Tibial artery (tissue), 4 donors: ENCODE data around the gene TEX48.

Experiments used
- DNase-seq, 2 donors: peaks; one replicate each; pipeline ENCODE4 v3.0.0-alpha.2; 2019
- H3K27ac ChIP-seq, 2 donors: fragments of 200-600 bp; sonication (generic) in 1 of 2; 1 replicate in 1 of 2; 2 replicates in 1 of 2; pipeline ENCODE4 v1.5.1; 2018 to 2019; ENCODE audit warnings: mild to moderate bottlenecking in 1 of 2
- H3K27me3 ChIP-seq, 2 donors: fragments of 200-600 bp; sonication (generic) in 1 of 2; one replicate each; pipeline versions ENCODE4 v1.5.1 to v1.6.0; 2016 to 2019
- H3K36me3 ChIP-seq, 3 donors: fragments of 200-600 bp; sonication (generic) in 2 of 3; one replicate each; pipeline ENCODE4 v1.5.1; 2016 to 2019; ENCODE audit warnings: mild to moderate bottlenecking in 2 of 3
- H3K4me1 ChIP-seq, 4 donors: fragments of 200-600 bp; sonication (generic) in 2 of 4; 1 replicate in 3 of 4; 2 replicates in 1 of 4; pipeline ENCODE4 v1.5.1; 2016 to 2019
- H3K4me3 ChIP-seq, 2 donors: fragments of 200-600 bp; sonication (generic) in 1 of 2; 1 replicate in 1 of 2; 2 replicates in 1 of 2; pipeline ENCODE4 v1.5.1; 2018 to 2019; ENCODE audit warnings: mild to moderate bottlenecking in 2 of 2
- H3K9me3 ChIP-seq, 3 donors: fragments of 200-600 bp; sonication (generic) in 1 of 3; one replicate each; pipeline ENCODE4 v1.5.1; 2016 to 2019
- intact Hi-C: fragments of 100-400 bp; cut with DNase I; formaldehyde crosslinking; loops from one replicate; pipeline ENCODE4 v1.15.0; 2023; ENCODE audit warnings: low total_unique reads
- TF ChIP-seq, protein P1 (sequence below), 2 experiments: fragments of 200-600 bp in 1 of 2; fragments of 450-650 bp in 1 of 2; IDR thresholded peaks; one replicate each; pipeline ENCODE4 v1.5.1; 2017 to 2019; ENCODE audit warnings: antibody characterized with exemption in 2 of 2, mild to moderate bottlenecking in 1 of 2, moderate library complexity in 1 of 2

TEX48 gene

DNA sequence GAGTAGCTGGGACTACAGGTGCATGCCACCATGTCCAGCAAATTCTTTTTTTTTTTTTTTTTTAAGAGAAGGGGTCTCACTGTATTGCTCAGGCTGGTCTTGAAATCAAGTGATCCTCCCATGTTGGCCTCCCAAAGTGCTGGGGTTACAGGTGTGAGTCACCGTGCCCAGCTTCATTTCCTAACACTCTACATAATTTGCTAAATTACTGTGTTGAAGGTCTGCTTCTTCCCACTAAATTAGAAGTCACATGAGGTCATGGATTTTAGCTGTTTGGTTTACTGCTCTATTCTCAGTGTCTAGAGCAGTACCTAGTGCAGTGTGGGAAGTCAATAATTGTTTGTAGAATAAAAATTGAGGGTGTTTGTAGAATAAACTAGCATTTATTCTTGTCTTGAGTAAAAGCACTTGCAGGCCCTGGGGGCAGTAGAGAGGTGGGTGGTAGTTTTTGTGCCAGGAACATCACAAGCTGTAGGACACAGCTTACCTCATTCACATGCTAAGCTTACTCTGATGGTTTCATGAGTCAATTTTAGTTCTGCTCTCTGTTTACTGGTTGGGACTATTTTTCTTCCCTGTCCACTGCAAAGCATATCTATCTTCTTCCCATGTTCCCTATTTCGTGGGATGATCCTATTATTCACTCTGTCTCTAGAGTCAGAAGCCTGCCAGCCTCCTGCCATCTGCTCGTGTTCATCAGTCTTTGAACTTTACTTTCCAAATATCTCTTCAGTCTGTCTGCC, 7.0 kb downstream of the TEX48 start:
- no peaks in the 10 kb centered on the region for H3K9me3 ChIP-seq
- H3K4me1 ChIP-seq, result no peaks in the 10 kb centered on the region
- peaks cover 0 to 5% of the 10 kb centered on the region in 2 donors for H3K27me3 ChIP-seq
- no peaks in the 10 kb centered on the region for H3K36me3 ChIP-seq
- intact Hi-C loops, result no loop called here
- H3K27ac ChIP-seq, result no peak overlapping the region
- no peak overlapping the region for H3K4me3 ChIP-seq
- no peak for DNase-seq
- TF ChIP-seq, protein P1, sequence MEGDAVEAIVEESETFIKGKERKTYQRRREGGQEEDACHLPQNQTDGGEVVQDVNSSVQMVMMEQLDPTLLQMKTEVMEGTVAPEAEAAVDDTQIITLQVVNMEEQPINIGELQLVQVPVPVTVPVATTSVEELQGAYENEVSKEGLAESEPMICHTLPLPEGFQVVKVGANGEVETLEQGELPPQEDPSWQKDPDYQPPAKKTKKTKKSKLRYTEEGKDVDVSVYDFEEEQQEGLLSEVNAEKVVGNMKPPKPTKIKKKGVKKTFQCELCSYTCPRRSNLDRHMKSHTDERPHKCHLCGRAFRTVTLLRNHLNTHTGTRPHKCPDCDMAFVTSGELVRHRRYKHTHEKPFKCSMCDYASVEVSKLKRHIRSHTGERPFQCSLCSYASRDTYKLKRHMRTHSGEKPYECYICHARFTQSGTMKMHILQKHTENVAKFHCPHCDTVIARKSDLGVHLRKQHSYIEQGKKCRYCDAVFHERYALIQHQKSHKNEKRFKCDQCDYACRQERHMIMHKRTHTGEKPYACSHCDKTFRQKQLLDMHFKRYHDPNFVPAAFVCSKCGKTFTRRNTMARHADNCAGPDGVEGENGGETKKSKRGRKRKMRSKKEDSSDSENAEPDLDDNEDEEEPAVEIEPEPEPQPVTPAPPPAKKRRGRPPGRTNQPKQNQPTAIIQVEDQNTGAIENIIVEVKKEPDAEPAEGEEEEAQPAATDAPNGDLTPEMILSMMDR (IDR thresholded peaks at IDR 0.05), result no peak

DNA sequence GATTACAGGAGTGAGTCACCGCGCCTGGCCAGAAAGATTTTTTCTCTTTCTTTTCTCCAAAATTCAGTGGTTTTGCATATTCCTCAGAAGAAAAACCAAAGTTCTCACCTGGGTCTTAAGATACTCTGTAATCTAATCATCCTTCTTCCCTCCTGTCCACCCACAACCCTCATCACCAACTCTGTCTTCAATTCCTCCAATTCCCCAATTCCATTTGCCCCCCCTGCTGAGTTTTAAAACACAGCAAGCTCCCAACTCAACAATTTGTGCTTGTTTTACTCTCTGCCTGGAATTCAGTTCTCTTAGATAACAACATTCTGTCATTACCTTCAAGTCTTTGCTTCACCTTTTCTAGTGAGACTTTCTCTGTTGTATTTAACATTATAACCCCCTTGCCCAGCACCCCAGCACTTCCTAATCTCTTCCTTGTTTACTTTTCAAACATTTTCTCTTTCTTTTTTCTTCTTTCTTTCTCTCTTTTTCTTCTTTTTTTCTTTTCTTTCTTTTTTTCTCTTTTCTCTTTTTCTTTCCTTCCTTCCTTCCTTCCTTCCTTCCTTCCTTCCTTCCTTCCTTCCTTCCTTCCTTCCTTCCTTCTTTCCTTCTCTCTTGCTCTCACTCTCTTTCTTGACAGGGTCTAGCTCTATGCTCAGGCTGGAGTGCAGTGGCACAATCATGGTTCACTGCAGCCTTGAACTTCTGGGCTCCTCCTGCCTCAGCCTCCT, 7.8 kb downstream of the TEX48 start:
- Histone ChIP-seq H3K27ac (no peak overlapping the region), H3K4me1 (no peaks in the 10 kb centered on the region), H3K4me3 (no peak overlapping the region), H3K36me3 (no peaks in the 10 kb centered on the region), H3K9me3 (no peaks in the 10 kb centered on the region), H3K27me3 (peaks cover 0 to 5% of the 10 kb centered on the region in 2 donors)
- DNase-seq, result no peak
- TF ChIP-seq, protein P1 (IDR thresholded peaks at IDR 0.05), result no peak
- intact Hi-C loops, result no loop called here

DNA sequence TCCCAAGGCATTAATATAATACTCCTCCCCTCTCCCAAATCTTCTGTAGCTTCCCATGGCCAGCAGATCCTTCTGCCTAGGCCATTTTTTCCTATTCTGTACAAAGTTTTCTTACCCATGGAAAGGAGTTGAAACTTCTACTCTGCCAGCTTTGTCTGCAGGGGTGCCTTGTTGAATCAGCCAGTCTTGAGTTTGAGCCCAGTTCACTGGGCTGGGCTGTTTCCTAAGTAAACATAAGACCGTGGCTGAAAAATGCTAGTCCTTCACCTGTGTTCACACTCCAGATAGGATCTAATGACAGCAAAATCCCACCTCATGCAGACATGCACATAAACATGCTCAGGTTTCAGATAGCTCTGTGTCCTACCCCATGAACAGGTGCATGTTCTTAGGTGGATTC, 10.4 kb downstream of the TEX48 start:
- intact Hi-C loops, result no loop called here
- peaks cover 0 to 5% of the 10 kb centered on the region in 2 donors for H3K27me3 ChIP-seq
- H3K27ac ChIP-seq, result no peak overlapping the region
- DNase-seq, result no peak
- no peak overlapping the region for H3K4me3 ChIP-seq
- no peaks in the 10 kb centered on the region for H3K36me3 ChIP-seq
- TF ChIP-seq, protein P1 (IDR thresholded peaks at IDR 0.05), result no peak
- H3K9me3 ChIP-seq, result no peaks in the 10 kb centered on the region
- H3K4me1 ChIP-seq, result no peaks in the 10 kb centered on the region

DNA sequence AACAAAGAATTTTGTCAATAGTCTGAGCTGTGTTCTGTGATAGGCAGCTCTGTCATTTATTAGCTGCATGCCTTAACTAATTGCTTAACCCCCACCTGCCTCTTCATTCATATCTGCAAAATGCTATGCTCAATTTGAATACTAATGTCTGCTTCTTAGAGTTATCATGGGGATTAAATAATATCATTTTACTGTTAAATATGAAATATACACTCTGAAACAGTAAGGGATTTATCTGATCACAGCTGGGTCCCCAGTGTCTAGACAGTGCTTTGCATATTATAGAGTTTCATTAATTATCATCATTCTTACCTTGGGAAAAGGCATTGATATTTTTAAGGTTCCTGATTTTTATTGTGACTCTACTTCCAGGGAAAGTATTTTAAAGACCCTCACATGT, 12.0 kb downstream of the TEX48 start:
- TF ChIP-seq, protein P1 (IDR thresholded peaks at IDR 0.05), result no peak
- intact Hi-C loops, result loop anchor here (10.0 kb wide), 1 partner anchor 345 kb away; no protein-coding TSS in a partner anchor
- H3K4me3 ChIP-seq, result no peak overlapping the region

DNA sequence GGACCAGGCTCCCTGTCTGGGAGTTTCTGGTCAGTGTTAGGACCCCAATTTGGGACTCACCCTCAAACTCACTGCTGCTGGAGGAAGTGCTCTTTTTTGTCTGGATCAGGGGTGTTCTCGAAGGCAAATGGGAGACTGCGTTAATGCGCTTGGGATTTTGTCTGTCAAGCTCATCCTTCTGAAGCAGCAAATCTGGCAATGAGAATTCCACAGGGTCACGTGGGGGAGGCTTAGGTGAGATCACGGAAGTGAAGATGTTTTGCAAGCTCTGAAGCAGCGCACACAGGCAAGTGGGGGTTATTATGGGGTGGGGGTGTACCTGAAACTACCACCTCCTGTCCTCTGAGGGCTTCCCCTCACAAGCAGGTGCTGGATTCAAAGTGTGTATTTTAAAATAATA, 13.8 kb downstream of the TEX48 start:
- intact Hi-C loops, result loop anchor here (10.0 kb wide), 1 partner anchor 347 kb away; no protein-coding TSS in a partner anchor
- no peak for DNase-seq
- Histone ChIP-seq H3K27me3 (no peaks in the 10 kb centered on the region), H3K4me1 (no peaks in the 10 kb centered on the region), H3K36me3 (no peaks in the 10 kb centered on the region), H3K27ac (no peak overlapping the region), H3K9me3 (no peaks in the 10 kb centered on the region), H3K4me3 (no peak overlapping the region)
- TF ChIP-seq, protein P1 (IDR thresholded peaks at IDR 0.05), result no peak

More for the DNA sequence above, 12.0 kb downstream of the TEX48 start:
- Histone ChIP-seq H3K36me3 (no peaks in the 10 kb centered on the region), H3K9me3 (no peaks in the 10 kb centered on the region), H3K27ac (no peak overlapping the region), H3K4me1 (no peaks in the 10 kb centered on the region), H3K27me3 (no peaks in the 10 kb centered on the region)
- no peak for DNase-seq
